GM19452 (cell line): ENCODE results near the gene SEMA6C.
"Not testable (repeated sequence)": the region's sequence is repeated elsewhere in the genome, so short reads cannot be mapped to it uniquely, and the experiment has no call there.

Experiments
- ATAC-seq: cut with Tn5 transposase; IDR thresholded peaks from one replicate; pipeline ENCODE4 v1.9.1; 2021; ENCODE audit not compliant: unreplicated experiment

Gene SEMA6C, protein sequence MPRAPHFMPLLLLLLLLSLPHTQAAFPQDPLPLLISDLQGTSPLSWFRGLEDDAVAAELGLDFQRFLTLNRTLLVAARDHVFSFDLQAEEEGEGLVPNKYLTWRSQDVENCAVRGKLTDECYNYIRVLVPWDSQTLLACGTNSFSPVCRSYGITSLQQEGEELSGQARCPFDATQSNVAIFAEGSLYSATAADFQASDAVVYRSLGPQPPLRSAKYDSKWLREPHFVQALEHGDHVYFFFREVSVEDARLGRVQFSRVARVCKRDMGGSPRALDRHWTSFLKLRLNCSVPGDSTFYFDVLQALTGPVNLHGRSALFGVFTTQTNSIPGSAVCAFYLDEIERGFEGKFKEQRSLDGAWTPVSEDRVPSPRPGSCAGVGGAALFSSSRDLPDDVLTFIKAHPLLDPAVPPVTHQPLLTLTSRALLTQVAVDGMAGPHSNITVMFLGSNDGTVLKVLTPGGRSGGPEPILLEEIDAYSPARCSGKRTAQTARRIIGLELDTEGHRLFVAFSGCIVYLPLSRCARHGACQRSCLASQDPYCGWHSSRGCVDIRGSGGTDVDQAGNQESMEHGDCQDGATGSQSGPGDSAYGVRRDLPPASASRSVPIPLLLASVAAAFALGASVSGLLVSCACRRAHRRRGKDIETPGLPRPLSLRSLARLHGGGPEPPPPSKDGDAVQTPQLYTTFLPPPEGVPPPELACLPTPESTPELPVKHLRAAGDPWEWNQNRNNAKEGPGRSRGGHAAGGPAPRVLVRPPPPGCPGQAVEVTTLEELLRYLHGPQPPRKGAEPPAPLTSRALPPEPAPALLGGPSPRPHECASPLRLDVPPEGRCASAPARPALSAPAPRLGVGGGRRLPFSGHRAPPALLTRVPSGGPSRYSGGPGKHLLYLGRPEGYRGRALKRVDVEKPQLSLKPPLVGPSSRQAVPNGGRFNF

DNA sequence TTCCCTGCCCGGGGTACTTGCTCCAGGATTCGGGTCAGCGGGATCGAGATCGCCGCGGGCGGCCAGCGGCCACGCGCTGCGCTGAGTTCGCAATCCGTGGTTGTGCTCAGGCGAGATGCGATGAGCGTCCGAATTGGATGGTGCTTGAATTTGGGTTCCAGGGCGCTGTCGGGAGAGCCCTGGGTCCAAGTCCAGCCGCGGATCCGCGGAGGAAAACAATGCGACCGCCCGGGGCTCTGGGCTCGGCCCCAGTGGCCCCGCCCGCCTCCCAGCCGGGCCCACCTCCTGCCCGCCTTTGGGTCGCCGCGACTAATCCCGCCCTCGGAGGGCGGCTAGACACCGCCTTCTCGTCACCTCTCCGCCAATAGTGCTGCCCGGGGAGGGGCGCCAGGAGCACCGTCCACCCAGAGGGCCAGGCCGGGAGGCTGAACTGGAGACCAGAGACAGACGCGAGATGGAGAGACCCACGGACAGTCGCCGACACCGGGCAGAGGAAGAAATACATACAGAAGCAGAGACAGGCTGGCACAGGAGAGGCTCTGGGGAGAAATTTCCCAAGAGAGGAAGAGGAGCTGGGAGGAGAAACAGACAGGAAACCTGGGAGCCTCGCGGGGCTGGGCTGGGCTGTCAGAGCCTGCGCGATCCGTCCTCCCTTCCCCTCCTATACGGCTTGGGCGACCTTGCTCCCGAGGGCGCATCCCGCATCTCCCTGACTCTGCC is at the start of gene SEMA6C:
SEMA6C (minus strand) TSS at position 220 of the 720 bp plus-strand sequence. CDS start 4,010 bp downstream, outside the sequence.
- peak; percentile 99 for ATAC-seq

DNA sequence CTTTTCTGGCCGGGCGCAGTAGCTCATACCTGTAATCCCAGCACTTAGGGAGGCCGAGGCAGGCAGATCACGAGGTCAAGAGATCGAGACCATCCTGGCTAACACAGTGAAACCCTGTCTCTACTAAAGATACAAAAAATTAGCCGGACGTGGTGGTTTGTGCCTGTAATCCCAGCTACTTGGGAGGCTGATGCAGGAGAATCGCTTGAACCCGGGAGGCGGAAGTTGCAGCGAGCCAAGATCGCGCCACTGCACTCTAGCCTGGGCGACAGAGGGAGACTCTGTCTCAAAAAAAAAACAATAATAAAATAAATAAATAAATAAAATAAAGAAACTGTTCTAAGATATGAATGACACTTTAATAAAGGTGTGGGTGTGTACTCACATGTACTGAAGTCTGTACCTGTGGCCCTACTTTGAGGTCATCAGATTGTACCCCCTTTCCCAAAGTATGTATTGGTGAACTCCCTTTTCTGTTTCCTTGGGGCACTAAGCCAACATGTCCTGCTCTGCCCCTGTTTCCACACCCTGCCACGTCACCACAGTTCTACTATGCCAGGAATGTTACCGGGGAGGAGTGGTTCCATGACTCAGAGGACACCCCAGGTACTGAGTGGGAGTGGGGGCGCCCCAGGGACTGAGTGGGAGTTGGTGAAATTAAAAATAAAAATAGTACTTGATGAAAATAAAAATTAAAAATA is 48.6 kb upstream of the SEMA6C start:
- ATAC-seq, result not testable (repeated sequence)

DNA sequence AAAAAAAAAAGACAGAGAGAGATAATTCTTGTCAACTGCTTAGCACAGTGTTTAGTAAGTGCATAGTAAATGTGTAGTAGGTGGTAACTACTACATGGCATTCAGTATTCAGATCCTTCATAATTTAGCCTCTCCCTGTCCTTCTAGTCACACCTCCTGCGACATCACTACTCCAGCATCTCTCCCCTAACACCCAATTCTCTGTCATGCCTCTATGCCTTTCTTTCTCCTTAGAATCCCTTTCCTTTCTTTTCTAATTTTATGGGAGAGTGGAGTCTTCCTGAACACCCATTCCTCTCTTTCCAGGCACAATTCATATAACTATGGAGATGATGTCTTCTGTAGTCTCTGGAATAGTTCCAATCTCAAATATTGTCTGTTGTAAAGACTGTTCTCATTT is 47.4 kb upstream of the SEMA6C start:
- no peak for ATAC-seq

DNA sequence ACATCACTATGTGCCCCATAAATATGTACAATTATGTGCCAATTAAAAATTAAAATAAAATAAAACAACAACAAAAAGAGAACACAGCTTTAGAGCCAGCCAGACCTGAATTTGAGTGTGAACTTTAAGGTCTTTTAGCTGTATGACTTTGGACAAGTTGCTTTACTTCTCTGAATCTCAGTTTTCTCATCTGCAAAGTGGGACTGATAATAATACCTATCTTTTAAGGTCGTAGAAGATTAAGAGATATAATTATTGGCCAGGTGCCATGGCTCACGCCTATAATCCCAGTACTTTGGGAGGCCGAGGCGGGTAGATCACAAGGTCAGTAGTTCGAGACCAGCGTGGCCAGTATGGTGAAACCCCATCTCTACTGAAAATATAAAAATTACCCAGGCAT is 46.9 kb upstream of the SEMA6C start:
- no peak for ATAC-seq

DNA sequence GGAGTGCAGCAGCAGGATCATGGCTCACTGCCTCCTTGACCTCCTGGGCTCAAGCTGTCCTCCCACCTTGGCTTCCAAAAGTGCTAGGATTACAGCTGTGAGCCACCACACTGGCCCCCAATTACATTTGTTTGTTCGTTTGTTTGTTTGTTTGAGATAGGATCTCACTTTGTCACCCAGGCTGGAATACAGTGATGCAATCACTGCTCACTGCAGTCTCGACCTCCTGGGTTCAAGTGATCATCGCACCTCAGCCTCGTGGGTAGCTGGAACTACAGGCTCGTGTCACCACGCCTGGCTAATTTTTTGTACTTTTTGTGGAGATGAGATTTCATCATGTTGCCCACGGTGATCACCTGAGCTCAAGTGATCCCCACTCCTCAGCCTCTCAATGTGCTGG is 45.6 kb upstream of the SEMA6C start:
- ATAC-seq, result no peak

DNA sequence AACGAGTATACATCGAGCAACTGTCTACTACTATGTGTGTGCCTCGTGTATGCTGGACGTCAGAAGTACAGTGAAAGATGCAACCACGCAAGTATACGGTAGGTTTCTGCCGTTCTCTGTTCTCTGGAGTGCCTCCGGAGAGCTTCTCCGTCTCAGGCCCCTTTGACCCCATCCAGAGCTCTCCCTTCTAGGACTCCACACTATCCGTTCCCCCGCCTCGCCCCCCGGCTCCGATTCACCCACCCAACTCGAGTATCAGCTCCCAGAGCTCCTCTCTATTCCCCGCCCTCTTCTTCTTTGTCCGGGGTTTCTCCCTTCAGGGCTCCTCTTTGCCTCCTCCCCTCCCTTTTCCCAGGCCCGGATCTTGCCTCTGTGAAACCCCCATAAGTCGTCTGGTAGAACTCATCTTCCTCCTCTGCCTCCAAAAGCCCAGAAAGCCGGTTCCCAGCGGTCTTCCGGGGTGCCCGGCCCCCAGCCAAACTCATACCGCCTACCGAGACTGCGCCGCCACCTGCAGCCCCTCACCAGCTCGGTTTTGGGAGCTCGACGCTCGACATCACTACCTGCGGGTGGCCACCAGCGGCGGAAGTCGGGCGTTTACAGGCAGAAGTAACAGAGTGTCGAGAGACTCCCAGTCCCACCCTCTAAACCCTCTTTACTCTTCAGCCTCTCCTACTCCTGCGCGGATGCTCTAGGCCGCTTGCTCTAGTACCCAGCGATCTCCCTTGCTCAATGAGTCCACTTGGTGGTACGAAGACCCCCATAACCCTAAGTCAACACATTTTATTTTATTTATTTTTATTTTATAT is 43.4 kb upstream of the SEMA6C start, which contains the start of gene VPS72:
VPS72 (minus strand) TSS at position 561 of the 809 bp plus-strand sequence; CDS start at position 485, 76 bp downstream.
- peak; percentile 87 for ATAC-seq

DNA sequence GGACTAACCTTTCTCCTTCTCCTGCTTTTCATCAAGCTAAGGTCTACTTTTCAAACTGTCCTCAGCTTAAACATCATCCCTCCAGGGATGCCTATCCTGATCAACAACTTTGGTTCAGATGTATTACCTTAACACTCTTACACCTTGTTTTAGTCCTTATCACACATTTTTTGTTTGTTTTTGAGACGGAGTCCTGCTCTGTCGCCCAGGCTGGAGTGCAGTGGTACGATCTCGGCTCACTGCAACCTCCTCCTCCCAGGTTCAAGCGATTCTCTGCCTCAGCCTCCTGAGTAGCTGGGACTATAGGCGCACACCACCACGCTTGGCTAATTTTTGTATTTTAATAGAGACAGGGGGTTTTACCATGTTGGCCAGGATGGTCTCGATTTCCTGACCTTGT is 42.2 kb upstream of the SEMA6C start:
- not testable (repeated sequence) for ATAC-seq

DNA sequence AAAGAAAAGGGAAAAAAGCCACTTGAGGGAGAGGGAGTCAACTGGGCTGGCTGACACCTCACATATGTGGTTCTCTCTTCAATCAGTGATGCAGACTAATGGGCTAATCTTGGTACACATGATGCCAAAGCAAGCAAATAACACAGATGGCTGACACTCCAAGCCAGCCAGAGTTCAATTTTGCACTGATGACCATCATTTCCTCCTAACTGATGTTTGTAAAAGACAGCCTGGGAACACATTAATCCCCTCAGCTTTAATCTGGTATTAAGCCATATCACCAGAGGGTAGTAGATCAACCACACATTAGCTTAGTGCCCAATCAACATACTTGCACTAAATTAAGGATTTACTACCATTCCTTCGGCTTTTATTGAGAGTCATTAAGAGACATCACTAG is 40.8 kb upstream of the SEMA6C start:
- ATAC-seq, result no peak

DNA sequence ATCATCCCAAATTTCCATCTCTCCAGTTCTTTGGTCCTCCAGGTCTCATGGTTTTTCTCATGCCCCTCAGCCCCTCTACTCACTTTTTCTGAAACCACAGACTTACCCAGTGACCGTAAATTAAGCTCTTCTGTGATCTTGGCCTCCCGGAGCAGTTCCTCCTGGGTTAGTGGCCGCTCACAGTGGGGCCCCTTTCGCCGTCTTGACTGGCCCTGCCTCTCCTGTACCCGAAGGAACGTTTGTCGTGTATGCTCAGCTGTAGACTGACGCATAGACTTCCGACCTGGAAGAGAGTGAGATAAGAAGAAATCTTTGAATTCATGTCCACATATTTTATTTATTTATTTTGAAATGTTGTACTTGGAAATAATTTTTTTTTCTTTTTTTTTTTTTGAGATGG is 37.8 kb upstream of the SEMA6C start:
- no peak for ATAC-seq

DNA sequence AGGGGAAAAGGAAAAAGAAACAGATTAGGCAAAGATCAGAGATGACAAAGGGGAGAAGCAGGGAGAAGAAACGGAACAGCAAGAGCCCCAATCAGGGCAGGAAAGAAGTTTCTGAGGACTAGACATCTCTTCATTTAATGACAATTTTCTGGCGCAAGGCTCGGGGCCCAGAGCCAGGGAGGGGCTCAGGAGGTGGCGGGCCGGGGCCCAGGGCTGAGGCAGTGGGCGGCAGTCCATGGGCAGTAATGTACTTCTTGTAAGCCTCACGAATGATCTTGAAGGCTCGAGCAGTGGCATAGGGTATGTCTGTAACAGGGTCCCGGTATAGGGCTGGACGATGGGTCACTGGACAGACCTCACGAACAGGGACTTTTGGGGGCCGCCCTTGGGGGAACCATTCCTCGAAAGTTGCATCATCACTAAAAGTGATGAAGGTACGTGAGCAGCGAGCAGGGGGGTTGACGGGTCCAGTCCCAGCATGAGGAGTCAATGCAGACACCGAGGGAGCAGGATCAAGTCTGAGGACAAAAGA is 30.1 kb upstream of the SEMA6C start:
- no peak for ATAC-seq

DNA sequence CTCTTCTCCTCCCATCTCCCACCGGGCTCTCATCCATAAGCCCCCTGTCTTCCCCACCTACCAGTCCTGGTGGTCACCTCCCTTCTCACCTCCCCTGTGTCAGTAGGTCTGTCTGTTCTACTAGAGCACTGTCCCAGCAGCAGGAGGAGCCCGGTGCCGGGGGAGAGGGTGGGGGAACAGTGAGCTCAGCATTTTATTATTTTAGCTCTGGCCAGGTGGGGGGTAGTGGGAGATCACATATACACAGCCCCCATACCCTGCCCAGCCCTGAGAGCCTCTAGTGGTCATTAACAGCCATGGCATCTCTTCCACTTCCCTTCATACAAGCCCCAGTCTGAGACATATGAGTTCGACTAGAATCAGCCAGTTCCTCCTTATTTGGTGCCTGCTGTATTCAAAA is 29.4 kb upstream of the SEMA6C start, which contains the start of gene TMOD4:
TMOD4 (minus strand) TSS at position 119 of the 400 bp plus-strand sequence. CDS start 1,106 bp downstream, outside the sequence.
- no peak for ATAC-seq

DNA sequence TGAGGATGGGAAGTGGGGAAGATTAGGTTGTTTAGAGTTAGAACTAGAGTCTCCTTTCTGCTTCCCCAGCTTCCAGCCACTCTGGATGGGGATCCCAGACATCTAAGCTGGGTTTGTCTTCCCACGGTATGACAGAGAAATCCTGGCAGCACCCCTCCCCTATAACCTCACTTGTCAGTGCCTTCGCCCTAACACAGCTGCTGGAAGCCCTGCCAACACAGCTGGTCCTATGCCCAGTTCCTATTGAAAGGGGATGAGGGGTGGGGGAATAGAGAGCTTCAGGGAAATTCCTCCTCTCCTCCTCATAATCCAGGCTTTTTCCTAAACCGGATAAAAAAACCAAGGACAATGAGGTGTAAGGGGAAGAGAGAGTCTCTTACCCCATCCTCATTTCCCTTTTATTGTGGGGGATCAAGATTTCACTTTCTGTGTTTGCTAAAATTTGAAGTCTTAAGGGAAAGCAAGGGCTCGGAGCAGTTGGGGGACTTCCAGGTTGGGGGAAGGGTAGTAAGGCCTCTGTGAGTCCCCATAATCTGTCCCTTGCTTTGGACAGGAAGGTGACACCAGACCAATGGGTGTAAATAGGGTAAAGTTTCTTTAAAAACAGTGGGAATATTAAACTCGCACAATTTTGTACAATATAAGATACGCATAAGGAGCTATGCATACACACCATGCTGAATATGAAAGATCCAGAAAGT is 28.8 kb upstream of the SEMA6C start:
- ATAC-seq, result no peak

DNA sequence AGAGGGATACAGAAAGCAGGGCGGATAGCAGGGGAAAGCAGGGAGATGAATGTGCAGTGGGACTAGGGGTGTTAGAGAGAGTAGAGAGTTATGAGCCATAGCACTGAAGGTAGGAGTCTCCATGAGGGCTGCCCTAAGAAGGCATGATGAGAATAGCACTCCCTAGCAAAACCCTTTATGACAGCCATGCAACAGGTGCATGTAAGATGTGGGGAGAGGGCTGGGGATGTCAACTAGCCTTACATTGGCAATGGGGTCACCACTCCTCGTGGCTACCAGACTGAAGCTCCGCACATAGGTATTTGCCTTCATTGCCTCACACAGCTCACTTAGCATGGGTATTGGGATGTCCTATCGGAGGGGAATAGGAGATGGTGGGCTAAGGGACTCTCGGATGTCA is 24.8 kb upstream of the SEMA6C start:
- ATAC-seq, result no peak

DNA sequence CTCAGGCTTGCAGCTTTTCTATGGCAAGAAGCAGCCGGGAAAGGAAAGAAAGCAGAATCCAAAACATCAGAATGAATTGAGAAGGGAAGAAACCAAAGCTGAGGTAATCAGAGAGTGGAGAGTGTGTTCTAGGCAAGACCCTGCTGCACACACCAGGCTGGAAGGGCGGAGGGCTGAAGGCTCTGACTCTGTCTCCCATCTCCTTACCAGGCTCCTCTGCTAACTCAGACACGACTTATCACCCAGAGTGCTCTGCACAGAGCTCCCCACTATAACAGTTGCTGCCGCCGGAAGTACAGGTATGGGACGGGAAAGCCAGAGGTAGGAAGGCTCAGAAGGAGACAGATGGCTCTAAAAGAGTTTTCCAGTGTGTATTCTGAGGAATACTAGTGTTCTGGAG is 20.7 kb upstream of the SEMA6C start:
- ATAC-seq, result no peak

DNA sequence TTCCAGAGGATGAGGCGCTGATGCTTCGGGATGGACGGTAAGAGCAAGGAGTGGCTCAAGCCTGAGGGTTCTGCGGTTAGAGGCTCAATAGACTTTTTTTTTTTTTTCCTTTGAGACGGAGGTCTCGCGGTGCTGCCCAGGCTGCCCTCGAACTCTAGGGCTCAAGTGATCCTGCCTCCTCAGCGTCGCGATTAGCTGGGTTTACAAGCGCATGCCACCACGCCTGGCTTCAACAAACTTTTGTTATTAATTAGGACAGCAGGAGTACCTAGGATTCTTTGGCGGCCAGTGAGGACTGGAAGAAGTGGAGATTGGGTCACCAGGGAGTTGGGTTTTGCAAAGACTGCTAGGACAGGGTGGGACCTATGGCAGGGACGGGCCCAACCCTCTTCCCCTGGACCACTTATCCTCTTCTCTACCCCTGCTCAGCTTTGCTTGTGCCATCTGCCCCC is 20.1 kb upstream of the SEMA6C start:
- ATAC-seq, result no peak

DNA sequence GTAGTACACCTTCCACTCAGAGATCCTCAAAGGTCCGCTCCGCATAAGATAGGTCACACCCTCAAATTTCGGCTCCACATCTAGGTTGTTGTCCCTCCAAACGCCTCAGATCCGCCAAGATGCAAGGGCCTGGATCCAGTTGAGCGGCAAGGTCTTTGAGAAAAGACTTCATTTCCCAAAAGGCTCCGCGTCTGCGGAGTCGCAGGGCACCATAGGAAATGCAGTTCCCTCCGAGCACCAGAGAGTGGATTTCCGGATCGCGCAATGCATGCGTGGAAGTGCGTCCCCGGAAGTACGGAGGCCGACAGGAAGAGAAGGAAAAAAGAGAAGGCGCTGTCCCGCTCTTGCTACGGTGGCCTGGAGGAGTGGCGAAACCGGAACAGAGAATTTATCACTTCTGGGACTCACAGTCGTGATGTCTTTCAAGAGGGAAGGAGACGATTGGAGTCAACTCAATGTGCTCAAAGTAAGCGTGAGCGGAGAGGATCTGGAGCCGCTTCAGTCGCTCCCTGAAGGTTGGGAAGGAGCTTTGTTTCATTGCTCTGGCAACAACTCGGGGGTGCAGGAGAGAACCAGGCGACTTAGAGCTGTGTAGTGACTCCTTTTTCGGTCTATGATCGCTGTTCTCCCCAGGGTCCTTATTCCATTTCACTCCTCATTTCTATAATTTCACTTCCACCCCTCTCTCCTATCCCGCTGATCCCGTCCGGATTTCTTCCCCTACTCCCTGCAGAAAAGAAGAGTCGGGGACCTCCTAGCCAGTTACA is 19.5 kb upstream of the SEMA6C start, which contains the start of the genes LYSMD1 and SCNM1:
LYSMD1 (minus strand) TSS at position 165 of the 767 bp plus-strand sequence. CDS start 644 bp downstream, outside the sequence.
SCNM1 (plus strand) TSS at position 407 of the 767 bp plus-strand sequence; CDS start at position 416, 9 bp downstream.
- ATAC-seq, result peak; percentile 88

DNA sequence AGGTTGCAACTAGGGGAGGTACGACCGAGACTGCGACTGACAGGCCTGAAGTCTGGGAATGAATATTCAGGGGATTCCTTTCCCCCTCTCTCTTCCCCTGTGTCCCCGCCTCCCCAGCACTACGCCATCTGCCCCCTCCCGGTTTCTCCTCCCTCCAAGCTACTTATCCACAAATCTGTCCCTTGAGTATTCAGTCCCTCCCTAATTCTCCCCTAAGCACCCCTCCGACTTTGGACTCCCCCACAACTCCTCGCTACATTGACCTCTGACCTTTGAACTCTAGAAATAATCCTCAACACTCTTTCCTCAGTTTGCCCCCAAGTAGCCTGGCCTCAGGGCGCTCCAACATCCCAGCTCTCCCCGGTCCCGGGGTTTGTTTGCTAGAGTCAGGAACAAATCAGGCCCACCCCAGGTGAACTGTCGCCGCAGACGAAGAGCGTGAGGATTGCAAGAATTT is 18.9 kb upstream of the SEMA6C start:
- ATAC-seq, result peak; percentile 8
